Left lobe of liver (tissue), 2 donors: ENCODE results near the gene STX10. TPM values are rescaled to one million over a fixed set of nuclear protein-coding genes. Genes with fewer than 3 reads are reported as not detected.
"Not testable (repeated sequence)": the region's sequence is repeated elsewhere in the genome, so short reads cannot be mapped to it uniquely, and the experiment has no call there.

ENCODE experiments used
- ATAC-seq: fragments of 200-7000 bp; cut with Tn5 transposase; one replicate; pipeline ENCODE4 v1.9.1; 2020; ENCODE audit warnings: mild to moderate bottlenecking, moderate library complexity
- DNase-seq: peaks from one replicate; pipeline ENCODE4 v3.0.0-alpha.2; 2020; ENCODE audit warnings: low spot score
- total RNA-seq: library from RNA; stranded (reverse); gene quantifications from one replicate; pipeline ENCODE4 v1.2.1, GENCODE V29; 2021
- donor health status: DM: no; HTN: no; CAD: no; lungs with moderate emphysema.
- donor health status: DM: no; HTN: yes; CAD: no.

STX10 gene
- total RNA-seq, 1 donor from 2014 or later = 22.7 TPM

DNA sequence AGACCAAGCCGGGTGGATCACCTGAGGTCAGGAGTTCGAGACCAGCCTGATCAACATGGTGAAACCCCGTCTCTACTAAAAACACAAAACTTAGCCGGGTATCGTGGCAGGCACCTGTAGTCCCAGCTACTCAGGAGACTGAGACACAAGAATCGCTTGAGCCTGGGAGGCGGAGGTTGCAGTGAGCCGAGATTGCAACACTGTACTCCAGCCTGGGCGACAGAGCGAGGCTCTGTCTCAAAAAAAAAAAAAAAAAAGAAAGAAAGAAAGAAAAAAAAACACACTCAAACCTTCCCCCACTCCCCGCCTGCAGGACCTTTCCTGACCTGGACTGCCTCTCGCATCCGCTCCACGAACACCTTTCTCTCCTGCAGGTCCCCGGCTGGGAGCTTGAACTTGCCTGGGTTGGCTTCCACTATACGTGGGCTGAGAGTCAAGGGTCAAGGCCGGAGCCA, 975 bp downstream of the STX10 start:
- ATAC-seq, DNase-seq: not testable (repeated sequence)

DNA sequence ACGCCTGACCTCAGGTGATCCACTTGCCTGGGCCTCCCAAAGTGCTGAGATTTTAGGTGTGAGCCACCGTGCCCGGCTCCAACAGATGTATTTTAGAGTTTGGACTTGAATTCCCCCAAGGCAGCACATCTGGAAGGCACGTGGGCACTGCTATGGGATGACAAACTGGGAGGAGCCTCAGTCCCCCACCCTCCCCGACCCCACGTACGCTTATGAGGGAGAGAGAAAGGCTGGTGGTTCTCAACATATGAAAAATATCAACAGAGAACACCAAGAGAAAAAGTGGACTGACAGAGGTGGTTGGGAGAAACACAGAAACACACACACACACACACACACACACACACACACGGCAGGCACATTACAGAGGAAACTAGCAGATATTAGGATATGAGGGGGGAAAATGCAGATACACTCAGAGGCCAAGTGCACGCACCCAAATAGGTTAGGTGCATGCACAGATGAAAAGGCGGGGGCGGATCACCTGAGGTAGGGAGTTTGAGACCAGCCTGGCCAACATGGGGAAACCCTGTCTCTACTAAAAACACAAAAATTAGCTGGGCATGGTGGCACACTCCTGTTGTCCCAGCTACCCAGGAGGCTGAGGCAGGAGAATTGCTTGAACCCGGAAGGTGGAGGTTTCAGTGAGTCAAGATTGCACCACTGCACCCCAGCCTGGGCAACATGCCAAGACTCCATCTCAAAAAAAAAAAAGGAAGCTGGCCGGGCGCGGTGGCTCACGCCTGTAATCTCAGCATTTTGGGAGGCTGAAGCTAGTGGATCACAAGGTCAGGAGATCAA, 3.2 kb downstream of the STX10 start:
- no peak for ATAC-seq
- DNase-seq = no peak

DNA sequence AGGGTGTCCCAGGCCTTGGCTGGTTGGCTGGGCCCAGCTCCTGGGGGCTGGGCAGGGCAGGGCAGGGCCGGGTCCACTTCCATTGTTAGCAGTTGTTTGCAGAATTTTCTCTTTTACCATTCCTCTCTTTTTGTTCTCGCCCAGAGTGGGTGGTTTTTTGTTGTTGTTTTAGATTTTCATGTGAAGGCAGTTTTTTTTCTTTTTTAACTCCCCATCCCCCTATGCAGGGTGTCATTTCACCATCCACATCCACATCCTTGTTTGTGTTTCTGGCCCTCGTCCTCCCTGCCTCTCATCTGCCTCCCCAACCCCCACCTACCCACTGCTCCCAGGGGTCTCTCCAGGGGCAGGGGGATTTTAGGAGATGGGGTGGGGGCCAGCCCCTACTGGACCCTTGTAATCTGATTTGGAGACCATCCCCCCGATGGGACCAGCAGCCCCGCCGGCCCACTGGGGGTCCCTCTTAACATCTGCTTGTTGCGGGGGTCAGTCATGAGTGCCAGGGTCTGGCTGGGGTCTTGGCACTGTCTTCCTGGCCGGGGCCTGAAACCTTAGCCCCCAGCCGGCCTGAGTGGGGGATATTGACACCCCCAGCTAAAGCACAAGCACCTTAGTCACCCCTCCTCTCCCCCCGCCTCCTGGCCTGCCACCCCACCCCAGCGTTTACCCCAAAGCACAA, 10.4 kb downstream of the STX10 start:
- no peak for DNase-seq
- no peak for ATAC-seq

DNA sequence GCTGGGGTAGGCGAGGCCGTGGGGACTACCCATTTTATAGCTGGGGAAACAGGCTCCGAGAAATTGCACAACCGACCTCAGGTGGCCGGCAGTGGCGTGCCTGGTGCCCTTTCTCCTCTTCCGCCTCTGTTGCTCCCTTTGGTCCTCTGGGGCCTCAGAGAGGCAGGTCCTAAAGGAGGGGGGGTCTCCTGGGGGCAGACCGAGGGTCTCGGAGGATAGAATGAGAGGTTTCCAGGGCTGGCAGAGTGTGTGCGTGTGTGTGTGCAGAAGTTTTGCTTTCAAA, 11.3 kb downstream of the STX10 start:
- DNase-seq (no peak), ATAC-seq (peak; percentile 21)

DNA sequence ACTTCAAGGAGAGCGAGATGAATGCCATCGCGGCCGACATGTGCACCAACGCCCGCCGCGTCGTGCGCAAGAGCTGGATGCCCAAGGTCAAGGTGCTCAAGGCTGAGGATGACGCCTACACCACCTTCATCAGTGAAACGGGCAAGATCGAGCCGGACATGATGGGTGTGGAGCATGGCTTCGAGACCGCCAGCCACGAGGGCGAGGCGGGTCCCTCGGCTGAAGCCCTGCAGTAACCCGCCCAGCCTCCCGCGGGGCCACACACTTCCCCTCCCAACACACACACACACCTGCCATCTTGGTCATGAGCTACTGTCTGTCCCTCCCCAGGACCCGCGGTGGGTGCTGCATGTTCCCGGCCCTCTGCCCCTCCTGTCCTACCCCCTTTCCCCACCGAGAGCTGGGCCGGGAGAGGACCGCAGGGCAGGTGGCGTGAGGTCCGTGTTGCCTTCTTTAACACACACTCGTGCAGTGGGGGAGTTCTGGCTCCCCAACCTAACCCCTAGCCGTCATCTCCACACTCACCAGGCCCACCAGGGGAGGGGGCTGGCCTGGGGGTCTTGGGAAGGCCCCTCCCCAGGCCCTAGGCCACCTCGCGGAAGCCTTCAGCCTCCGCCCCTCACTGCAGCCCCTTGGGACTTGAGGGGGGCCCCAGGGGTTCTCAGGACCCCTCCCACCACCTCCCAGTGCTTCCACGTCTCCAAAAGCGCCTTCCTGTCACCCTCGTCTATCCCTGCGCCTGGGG, 11.8 kb downstream of the STX10 start:
- no peak for ATAC-seq
- DNase-seq = no peak

DNA sequence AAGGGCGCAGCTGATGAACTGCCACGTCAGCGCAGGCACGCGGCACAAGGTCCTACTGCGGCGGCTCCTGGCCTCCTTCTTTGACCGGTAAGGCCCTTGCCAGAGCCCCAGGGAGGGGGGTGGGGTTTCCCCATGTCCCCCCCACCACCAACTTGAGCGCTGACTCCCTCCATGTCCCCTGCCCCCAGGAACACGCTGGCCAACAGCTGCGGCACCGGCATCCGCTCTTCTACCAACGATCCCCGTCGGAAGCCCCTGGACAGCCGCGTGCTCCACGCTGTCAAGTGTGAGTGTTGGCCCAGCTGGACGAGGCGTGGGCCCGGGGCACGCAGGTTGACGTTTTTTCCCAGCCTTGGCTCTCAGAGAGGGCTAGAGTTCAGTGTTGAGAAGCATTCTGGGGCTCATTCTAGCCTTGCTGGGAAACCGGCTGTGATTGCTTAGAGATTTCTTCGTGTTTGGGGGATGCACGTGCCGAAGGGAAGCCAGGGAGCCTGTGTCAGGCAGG, 12.8 kb downstream of the STX10 start:
- DNase-seq (no peak), ATAC-seq (no peak)

DNA sequence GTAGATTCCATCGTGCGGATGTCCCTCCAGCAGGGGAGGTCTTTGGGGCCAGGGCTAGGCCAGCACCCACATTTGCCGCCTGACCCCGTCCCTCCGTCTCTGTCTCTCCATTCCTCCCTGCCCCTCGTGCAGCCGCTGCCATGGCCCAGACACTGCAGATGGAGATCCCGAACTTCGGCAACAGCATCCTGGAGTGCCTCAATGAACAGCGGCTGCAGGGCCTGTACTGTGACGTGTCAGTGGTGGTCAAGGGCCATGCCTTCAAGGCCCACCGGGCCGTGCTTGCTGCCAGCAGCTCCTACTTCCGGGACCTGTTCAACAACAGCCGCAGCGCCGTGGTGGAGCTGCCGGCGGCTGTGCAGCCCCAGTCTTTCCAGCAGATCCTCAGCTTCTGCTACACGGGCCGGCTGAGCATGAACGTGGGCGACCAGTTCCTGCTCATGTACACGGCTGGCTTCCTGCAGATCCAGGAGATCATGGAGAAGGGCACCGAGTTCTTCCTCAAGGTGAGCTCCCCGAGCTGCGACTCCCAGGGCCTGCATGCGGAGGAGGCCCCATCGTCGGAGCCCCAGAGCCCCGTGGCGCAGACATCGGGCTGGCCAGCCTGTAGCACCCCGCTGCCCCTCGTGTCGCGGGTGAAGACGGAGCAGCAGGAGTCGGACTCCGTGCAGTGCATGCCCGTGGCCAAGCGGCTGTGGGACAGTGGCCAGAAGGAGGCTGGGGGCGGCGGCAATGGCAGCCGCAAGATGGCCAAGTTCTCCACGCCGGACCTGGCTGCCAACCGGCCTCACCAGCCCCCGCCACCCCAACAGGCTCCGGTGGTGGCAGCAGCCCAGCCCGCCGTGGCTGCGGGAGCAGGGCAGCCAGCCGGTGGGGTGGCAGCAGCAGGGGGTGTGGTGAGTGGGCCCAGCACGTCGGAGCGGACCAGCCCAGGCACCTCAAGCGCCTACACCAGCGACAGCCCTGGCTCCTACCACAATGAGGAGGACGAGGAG, 14.8 kb downstream of the STX10 start:
- ATAC-seq = no peak
- DNase-seq = no peak

DNA sequence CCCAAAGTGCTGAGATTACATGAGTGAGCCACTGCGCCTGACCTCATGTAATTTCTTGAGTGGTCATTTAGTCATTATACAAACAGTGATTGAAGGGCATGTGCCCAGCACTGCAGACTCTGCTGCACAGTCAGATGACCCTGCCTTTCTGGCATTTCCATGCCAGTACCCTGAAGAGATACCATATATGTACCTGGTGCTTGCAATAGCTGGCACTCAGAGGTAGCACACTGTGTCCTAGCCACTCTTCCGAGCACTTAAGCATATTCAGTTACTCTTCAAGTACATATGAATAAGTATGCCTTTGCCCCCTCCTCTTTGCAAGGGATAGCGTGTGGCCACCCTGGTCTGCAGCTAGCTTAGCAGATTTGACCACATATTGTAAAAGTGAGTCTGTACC, 15.5 kb downstream of the STX10 start:
- ATAC-seq (no peak), DNase-seq (no peak)

DNA sequence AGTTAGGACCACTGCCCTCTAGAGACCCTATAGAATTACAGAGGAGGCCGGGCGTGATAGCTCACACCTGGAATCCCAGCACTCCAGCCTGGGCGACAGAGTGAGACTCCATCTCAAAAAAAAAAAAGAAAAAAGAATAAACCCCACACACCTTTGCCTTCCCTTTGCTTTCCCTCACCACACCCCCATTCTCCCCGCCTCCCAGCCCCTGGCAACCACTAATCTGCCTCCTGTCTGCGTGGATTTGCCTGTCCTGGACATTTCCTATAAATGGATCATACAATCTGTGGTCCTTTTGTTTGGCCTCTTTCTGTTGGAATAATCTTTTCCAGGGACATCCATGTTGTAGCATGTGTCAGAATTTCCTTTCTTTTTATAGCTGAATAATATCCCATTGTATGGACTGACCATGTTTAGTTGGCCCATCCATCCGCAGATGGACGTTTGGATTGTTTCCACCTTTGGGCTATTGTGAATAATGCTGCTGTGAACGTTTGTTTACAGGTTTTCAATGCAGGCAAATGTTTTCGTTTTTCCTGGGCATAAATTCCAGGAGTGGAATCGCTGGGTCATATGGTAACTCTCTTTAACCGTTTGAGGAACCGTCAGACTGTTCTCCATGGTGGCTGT, 16.8 kb downstream of the STX10 start:
- DNase-seq = no peak
- ATAC-seq = no peak

DNA sequence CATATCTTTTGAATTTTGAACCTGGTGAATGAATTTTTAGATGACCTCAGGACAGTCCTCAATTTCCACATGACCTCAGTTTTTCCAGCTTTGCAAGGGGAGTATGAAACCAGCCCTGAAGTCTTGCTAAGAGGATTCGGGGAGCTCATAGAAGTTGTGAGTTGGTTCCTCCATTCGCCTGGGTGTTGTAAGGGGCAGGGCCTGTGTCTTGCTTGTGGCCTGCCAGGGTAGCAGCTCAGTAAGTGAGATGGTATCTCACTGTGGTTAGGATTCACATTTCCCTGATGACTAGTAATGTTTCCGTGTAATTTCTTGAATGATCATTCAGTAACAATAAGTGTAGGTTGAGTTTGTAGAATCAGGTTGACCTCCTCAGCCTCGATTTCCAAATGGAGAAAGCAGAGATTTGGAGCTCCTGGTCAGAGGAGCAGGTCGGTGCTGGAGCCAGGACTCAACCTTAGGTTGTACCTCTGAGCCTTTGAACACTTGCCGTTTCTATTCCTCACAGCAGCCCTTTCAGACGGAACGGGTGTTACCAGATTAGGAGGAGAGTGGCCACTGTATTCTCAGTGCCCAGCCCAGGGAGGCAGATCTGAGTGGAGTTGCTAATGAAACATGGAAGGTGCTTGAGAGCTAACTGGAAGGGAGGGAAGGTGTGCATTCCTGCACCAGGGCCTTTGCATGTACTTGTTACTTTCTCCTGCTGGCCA, 17.5 kb downstream of the STX10 start:
- no peak for ATAC-seq
- DNase-seq = no peak

DNA sequence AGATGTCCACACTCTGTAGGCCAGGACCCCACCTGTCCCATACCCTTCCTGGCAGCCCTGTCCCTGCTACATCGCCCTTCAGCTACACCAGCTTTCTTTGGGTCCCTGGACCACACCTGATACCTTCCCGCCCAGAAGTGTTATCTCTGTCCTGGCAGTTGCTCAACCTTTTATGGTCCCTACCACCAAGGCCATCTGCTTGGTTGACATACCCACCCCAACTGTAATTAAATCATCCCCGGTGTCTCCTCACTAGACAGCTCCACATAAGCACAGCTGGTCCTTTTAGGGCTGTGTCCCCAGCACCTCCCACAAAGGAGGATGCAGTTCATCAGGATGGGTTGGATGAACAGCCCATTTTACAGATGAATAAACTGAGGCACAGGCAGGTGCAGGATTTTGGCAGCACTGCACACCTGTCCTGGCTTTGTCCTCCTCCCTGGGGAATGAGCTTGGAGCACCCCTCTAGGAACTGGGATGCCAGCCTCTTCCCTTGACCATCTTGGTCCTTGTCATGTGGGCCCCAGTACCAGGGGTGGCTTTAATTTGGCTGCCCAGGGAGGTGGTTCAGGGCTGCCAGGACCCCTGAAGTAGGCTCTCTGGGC, 19.2 kb downstream of the STX10 start:
- no peak for ATAC-seq
- DNase-seq = no peak

DNA sequence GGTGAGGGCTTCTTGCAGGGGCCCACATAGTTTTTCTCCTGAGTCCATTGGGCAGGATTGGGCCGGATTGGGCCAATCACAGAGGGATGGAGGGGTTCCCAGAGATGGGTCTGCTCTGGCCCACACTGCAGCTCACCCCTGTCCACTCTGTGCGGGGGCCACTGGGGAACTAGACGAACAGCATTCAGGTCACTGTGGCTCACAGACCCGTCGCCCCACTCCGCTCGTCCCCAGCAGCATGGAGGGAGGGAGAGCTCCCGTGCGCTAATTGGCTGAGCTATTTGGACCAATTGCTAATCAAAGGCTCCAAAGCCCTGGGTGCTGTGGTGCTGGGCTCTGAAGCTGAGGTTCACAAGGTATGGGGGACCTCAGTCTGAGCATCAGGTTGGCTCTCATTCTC, 20.8 kb downstream of the STX10 start:
- DNase-seq (no peak), ATAC-seq (no peak)

DNA sequence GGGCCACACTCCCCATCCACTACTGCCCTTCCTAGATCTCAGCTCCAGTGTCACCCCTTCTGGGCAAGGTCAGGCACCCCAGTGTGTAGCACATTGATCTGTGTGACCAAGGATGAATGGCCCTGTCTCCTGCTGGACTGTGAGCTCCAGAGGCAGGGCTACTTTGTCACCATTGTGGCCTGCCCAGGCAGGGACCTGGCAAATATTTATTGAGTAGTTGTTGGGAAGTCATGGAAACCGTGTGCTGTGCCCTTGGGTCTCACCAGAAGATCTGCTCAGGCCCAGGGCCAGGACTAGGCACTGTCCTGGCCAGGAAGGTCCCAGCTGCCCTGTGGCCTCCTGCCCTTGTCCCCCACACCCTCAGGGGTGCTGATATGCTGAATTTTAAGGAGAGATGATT, 21.6 kb downstream of the STX10 start:
- ATAC-seq (peak; percentile 94), DNase-seq (peak; percentile 78)

DNA sequence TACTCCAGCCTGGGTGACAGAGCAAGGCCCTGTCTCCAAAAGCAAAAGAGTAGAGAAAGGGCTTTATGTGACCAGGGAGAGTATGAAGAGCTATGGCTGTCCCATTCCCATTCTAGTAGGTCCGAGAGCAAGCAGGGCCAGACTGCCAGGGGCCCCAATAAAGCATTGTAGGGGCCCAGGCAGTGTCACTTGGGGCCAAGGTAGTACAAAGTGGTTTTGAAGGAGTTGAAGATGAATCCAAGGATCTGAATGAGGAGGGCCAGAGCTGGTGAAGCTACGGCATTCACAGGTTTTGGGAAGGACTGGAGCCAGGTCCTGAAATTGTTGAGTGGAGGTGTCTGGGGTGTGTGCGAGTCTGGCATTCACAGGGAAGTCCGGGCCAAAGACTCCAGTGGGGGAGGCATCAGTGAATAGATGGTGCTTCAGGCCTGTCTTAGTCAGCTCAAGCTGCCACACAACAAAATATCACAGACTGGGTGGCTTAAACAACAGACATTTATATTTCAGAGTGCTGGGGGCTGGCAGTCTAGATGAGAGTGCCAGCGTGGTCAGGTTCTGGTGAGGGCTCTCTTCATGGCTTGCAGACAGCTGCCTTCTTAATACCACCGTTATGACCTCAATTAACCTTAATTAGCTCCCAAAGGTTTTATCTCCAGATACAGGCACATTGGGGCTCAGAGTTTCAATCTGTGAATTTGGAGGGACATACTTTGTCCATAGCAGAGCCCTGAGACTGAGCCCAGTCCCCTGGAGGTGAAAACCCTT, 22.2 kb downstream of the STX10 start:
- no peak for DNase-seq
- no peak for ATAC-seq

DNA sequence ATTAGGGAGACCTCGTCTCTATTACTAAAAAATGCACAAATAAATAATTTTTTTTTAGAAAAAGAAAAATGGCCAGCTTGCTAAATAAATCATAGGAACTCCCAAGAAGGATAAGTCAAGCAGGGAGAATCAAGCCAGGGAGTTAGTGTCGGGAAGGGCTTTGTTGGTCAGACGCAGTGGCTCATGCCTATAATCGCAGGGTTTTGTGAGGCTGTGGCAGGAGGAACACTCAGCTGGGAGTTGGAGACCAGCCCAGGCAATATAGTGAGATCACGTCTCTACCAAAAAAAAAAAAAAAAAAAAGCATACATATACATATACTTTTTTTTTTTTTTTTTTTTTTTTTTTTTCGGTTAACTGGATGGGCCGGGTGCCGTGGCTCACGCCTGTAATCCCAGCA, 23.1 kb downstream of the STX10 start:
- DNase-seq (no peak), ATAC-seq (no peak)

DNA sequence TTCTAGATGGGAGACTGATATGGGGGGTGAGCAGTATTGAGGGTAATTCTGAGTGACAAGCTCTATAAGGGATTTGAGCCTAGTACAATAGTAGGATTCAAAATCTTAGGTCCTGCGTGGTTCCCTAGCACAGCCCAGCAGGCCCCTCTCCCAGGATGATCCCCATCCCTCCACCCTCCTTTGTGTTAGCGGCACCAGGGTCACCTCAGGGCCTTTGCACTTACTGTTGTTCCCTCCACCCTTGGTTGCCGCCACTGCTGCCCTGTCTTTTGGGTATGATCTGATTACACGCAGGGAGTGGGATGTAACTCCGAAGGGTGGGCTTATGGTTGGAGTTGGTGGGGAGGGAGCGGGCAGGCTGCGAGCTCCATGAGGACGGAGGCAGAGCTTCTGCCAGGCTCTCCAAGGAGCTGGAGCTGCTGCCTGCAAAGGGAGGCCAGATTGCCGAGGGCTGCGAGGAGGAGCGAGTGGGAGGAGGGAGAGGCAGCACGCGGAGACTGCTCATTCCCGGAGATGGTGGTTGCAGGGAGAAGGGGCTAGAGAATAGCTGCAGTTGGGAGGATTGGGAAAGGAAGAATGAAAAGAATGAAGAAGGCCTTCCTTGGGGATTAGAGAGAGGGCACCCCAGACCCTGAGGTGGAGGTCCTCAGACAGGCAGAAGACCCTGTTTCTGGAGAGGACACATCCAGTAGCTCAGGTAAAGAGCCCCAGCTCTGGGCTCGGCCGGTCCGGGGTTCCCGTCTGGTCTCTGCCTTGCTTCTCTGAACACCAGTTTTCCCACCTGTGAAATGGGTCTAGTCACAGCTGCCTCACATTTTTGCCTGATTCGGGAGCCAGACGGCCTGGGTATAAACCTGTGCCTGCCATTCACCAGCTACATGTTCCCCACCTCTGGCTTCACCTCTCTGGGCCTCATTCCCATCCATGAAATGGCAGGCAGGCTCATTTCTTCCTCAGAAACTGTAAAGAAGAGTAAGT, 26.9 kb downstream of the STX10 start:
- DNase-seq = no peak
- no peak for ATAC-seq

DNA sequence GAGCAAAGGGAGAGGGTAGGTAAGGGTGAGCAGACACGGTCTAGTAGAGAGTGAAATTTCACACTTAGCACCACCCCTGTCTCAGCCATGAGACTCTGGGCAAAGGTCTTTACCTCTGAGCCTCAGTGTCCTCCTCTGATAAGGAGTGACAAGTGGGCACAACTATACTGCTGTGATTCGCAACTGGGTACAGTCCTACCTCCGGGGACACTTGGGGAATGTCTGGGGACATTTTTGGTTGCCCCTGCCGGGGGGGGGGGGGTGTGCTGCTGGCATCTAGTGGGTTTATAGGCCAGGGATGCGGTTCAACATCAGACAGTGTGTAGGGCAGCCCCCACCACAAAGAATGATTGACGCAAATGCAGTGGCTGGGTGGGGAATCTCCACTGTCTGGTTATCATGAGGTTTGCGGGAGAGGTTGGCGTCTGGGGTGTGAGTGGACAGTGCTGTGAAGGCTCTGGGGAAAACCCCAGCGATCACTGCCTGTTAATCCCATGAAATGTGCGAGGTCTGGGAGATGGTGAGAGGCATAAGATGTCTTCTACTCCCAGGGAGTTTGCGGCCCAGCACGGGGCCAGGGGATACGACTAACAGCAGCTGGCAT, 27.8 kb downstream of the STX10 start:
- no peak for DNase-seq

More for the DNA sequence above, 27.8 kb downstream of the STX10 start:
- no peak for ATAC-seq
